Amniotic epithelial cell (primary cell): ENCODE results near the gene NT5C1B.

Experiments
- DNase-seq: peaks from one replicate; pipeline ENCODE4 v3.0.0-alpha.2; 2010; ENCODE audit warnings: low read depth

NT5C1B gene

GRCh38 chr2:18514526-18515461 lies 74.6 kb downstream of the NT5C1B start:
- DNase-seq = no peak
